ENCODE measurements around the gene PPP2R2D. TPM values are rescaled to one million over a fixed set of nuclear protein-coding genes. Genes with fewer than 3 reads are reported as not detected.

PPP2R2D gene
- polyA plus RNA-seq, 1 of the 3 experiments (the other 2 are of a cell fraction), result 25.1 TPM

GRCh38 chr10:131889755-131890154 lies 11.1 kb upstream of the PPP2R2D start (continued):
- no peak for TF ChIP-seq TEAD4 (IDR thresholded peaks at IDR 0.05; ENCODE audit: borderline replicate concordance, insufficient read depth)

- Histone ChIP-seq H3K27ac (ENCODE audit: low read depth in 2 of 2, low read length in 1 of 2) (no peak overlapping the region), H3K79me2 (ENCODE audit: insufficient read depth) (no peaks in the 10 kb centered on the region), H3K4me2 (no peak overlapping the region), H3K4me3 (ENCODE audit: low read depth in 2 of 2, low read length in 1 of 2) (no peak overlapping the region), H3F3A (replicated peaks; ENCODE audit: insufficient read depth) (no peaks in the 10 kb centered on the region), H3K4me1 (ENCODE audit: control insufficient read depth in 1 of 2, insufficient read depth in 2 of 2, low read depth in 1 of 2, low read length in 1 of 2) (no peaks in the 10 kb centered on the region), H3K36me3 (replicated peaks in 1 of 2; ENCODE audit: control insufficient read depth in 1 of 2, insufficient read depth in 2 of 2, low read length in 1 of 2) (no peaks in the 10 kb centered on the region), H3K9ac (no peak overlapping the region), H3K27me3 (ENCODE audit: insufficient read depth) (no peaks in the 10 kb centered on the region), H4K20me1 (ENCODE audit: insufficient read depth) (no peaks in the 10 kb centered on the region), H3K9me3 (no peaks in the 10 kb centered on the region), H3K9me2 (no peaks in the 10 kb centered on the region), H2AFZ (ENCODE audit: low read depth) (no peak overlapping the region)
- ChIA-PET POLR2A (no interaction called here), CTCF (interaction anchor here (1.2 to 5.4 kb wide), 3 partner anchors 10 to 133 kb away, joined by 3 to 78 read pairs (median 19); partner anchors contain the start of gene PPP2R2D)
- DNase-seq, result no peak
- 76% methylated on average over 6 of the region's 11 CpGs for WGBS (ENCODE audit: low lambda C conversion rate)
- TF ChIP-seq MXI1 (IDR thresholded peaks at IDR 0.05; ENCODE audit: low read depth, low read length) (no peak), JUND (IDR thresholded peaks at IDR 0.05) (no peak), CHD2 (IDR thresholded peaks at IDR 0.05; ENCODE audit: low read length, partially characterized antibody) (no peak), MEF2A (IDR thresholded peaks at IDR 0.05; ENCODE audit: borderline replicate concordance, low read depth) (no peak), TAF1 (IDR thresholded peaks at IDR 0.05; ENCODE audit: borderline replicate concordance, low read depth, low read length) (no peak), SIN3A (IDR thresholded peaks at IDR 0.05; ENCODE audit: borderline replicate concordance, low read depth, low read length) (no peak), PBX3 (IDR thresholded peaks at IDR 0.05) (no peak), FOSL2 (IDR thresholded peaks at IDR 0.05; ENCODE audit: borderline replicate concordance, low read depth) (no peak), ZBTB33 (IDR thresholded peaks at IDR 0.05; ENCODE audit: borderline replicate concordance, low read depth) (no peak), NRF1 (IDR thresholded peaks at IDR 0.05; ENCODE audit: low read depth, low read length) (no peak)
Measured at GRCh38 chr10:131890276-131891195, 10.3 kb upstream of the PPP2R2D start.

Measured in SK-N-SH (cell line).